Measurements from ENCODE around the gene SIX1.

DNA sequence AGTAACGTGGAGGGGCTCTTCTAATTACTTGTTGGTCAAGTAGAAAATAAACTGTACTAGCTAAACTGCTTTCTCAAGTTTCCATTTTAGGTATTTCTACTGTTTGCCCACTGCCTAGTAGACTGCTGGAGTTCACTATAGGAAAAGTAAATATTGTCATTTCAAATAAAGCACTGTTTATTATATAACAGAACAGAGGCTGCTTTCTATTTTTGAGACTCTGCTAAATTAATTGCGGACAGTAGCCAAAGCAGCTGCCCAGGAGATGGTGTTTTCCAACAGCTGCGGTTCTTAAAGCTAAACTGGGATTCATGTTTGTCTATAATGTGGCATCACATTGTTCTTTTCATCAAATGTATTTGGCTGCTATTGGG, 15.9 kb upstream of the SIX1 start:
- TF ChIP-seq CTCF (IDR thresholded peaks at IDR 0.05) (no peak), NFIC (IDR thresholded peaks at IDR 0.05; ENCODE audit: borderline replicate concordance) (no peak), EZH2phosphoT487 (IDR thresholded peaks at IDR 0.05; ENCODE audit: borderline replicate concordance, low read depth) (no peak), POLR2AphosphoS5 (IDR thresholded peaks at IDR 0.05; ENCODE audit: low read depth, low read length) (no peak), RFX5 (IDR thresholded peaks at IDR 0.05; ENCODE audit: low read length) (no peak), GABPA (IDR thresholded peaks at IDR 0.05; ENCODE audit: low read depth) (no peak), TEAD4 (IDR thresholded peaks at IDR 0.05; ENCODE audit: borderline replicate concordance, insufficient read depth) (no peak), TCF12 (IDR thresholded peaks at IDR 0.05) (no peak), ZBTB33 (IDR thresholded peaks at IDR 0.05; ENCODE audit: borderline replicate concordance, low read depth) (no peak), YY1 (IDR thresholded peaks at IDR 0.05; ENCODE audit: low read depth) (no peak), SMC3 (IDR thresholded peaks at IDR 0.05; ENCODE audit: low read depth, low read length) (no peak)
- TF ChIP-seq, protein P1, sequence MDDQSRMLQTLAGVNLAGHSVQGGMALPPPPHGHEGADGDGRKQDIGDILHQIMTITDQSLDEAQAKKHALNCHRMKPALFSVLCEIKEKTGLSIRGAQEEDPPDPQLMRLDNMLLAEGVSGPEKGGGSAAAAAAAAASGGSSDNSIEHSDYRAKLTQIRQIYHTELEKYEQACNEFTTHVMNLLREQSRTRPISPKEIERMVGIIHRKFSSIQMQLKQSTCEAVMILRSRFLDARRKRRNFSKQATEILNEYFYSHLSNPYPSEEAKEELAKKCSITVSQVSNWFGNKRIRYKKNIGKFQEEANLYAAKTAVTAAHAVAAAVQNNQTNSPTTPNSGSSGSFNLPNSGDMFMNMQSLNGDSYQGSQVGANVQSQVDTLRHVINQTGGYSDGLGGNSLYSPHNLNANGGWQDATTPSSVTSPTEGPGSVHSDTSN (IDR thresholded peaks at IDR 0.05), result no peak
- TF ChIP-seq, protein P2, sequence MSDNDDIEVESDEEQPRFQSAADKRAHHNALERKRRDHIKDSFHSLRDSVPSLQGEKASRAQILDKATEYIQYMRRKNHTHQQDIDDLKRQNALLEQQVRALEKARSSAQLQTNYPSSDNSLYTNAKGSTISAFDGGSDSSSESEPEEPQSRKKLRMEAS (IDR thresholded peaks at IDR 0.05; ENCODE audit: low read depth), result no peak
- TF ChIP-seq, protein P3, sequence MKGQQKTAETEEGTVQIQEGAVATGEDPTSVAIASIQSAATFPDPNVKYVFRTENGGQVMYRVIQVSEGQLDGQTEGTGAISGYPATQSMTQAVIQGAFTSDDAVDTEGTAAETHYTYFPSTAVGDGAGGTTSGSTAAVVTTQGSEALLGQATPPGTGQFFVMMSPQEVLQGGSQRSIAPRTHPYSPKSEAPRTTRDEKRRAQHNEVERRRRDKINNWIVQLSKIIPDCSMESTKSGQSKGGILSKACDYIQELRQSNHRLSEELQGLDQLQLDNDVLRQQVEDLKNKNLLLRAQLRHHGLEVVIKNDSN (IDR thresholded peaks at IDR 0.05; ENCODE audit: borderline replicate concordance, low read depth), result no peak

All from SK-N-SH (cell line).